SW 1271 (cell line): ENCODE data around the gene AKT2.
"Not testable (repeated sequence)": the region's sequence is repeated elsewhere in the genome, so short reads cannot be mapped to it uniquely, and the experiment has no call there.

Experiments used
- DNase-seq, 2 experiments: peaks; one replicate each; lab custom pipeline; 2025; lab: John Stamatoyannopoulos, UW

Gene AKT2

DNA sequence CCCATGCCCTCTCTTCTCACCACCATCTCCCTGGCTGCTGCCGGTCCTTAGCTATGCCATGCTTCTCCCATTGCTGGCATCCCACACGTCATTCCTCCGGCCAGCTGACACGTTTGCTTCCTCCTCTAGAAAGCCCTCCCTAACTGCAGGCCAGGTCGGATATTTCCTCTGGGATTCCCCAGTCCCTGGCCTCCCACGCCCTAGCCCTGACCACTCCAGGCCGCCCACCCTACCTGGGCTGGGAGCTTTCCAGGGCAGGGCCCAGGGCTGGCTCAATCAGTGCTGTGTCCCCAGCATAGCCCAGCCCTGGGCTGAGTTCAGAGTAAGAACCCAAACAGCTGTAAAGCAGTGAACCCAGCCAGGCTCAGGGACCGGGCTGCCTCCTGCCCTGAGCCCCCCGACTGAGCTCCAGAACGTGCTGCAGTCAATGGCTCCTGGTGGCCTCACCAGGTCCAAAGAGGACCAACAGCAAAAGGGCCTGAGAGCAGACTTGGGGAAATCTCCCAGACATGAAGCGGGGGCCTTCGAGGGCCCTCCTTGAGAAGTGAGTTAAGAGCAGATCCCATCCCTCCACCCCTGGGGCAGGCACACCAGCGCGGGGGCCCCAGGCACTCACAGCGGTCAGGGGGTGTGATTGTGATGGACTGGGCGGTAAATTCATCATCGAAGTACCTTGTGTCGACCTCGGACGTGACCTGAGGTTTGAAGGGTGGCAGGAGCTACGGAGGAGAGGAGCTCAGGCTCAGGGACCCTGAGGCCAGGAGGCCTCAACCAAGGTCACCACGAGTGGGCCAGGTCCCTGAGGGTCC, 50.5 kb downstream of the AKT2 start:
- DNase-seq, result no peak

DNA sequence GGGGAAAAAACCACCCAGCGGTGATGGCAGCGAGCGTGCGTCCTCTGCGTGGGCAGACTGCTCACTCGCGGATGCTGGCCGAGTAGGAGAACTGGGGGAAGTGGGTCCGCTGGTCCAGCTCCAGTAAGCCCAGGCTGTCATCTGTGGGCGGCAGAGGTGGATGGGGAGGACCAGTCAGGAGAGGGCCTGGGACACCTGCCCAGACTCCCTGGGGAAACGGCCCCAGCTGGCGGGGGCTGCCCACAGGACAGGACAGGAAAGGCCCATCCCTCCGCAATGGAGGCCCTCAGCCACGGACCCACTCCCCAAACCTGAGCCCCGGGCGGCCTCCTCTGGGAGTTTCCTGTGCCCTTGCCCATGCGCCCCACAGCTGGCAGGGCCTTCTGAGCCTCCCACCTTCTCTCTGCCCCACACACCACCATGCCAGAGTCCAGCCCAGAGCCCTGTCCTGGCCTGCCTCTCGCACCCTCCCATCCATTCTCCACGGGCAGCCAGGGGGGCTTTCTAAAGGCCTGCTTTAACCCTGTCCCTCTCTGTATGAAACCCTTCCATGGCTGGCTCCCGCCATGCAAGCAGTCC, 51.2 kb downstream of the AKT2 start:
- DNase-seq, result no peak

DNA sequence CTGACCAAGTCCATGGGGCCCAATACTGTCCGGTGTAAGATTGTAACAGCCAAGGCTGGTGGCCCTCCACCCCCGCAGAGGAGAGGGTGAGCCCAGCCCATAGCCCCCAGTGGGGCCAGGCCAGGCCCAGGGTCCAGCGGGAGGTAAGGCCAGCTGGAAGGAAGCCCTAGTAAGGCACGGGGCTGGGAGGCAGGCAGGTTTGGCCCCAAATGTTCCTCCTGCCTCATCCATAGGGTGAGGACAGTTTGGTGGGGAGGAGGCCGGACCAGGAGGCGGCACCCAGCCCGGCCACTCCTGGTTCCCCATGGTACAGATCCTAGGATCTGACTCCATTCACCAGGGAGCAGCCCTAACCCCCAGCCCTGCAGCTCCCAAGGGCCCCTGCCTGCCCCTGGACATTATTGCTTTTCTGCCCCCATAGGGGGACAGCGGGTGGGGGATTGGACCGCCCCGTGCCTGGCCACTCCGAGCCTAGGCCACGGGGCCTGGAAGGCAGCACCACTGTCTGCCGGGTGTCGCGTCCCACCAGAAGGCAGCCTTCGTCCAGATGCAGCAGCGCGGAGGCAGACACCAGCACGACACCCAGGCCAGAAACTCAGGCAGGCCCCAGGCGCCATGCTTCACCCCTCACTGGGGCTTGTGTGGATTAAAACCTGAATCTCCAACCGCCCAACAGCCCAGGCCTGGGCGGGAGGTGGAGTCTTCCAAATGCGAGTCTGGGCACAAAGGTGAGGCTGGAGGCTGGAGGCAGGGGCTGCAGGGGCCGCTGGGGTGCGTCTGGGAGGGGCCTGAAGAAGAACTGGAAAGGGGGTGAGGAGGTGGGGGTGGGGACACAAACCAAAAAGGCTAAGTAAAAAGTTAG, 52.0 kb downstream of the AKT2 start:
- DNase-seq, result no peak

DNA sequence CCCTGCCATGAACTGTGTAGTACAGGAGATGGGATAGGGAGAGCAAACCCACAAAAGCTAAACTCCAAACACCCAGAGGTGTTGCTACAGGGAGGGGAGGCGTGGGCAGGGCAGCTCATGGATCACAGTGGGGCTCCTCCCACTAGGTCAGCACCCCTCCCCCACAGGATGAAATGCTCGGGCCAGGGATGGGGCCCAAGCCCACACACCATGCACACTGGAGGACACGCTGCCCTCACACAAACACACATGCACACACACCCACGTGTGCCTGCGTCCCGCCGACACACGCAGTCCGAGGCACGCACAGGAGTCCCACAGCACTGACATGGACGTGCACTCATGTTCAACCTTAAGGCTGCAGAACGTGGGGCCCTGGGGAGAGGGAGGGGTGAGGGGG, 52.7 kb downstream of the AKT2 start:
- no peak for DNase-seq

DNA sequence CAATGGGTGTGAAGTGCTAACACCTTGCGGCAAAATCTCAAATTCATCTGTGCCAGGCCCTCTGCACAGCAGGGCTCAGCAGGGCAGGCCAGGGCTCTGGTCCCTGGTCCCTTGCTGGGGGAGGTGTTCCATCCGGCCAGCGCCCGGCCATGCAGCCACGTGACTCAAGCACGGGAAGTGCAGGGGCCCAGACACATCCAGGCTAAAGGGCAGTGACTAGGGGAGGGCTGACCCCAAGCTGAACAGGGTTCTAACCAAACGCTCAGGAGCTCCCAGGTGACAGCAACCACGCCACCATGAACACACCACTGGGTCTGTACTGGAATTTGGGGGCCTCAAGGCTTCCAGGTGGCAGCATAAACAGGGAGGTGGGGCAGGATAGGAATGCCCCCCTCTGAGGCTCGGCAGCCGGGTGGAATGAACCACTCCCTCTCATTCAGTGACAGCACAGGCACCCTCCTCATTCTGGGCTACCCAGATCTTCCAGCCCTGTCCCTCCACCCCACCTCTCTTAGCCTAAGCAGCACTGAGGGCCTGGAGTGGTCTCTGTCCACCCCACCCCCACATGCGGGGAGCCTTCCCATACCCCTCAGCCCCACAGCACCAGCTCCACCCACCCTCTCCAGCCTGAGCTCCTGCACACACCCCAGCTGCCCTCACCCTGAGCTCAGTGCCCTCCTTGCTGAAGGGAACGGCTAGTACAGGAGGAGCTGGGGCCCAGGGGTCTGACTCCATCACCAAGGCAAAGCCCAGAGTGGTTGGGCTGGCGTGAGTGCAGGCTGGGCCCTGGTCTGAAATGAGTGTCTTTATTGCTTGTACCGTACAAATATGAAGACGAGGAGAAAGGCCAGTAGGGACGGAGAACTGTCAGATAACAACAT, 53.4 kb downstream of the AKT2 start:
- DNase-seq, result no peak

DNA sequence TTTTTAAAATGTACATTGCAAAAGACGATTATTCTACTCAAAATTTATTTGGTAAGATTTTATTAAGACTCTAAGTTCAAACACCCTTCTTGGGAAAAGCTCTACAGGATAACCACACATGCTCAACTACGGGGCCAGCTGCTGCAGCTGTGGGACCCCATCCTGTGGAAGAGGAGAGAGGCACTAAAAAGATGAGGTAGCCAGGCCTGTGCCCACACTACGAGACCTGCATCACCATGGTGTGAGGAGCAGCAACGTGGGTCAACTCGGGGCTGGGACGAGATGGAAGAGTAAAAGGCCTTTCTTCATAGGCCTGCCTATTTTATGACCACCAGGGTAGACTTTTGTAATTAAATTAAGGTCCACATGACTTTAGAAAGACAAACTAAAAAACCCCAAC, 54.1 kb downstream of the AKT2 start:
- DNase-seq, result no peak

DNA sequence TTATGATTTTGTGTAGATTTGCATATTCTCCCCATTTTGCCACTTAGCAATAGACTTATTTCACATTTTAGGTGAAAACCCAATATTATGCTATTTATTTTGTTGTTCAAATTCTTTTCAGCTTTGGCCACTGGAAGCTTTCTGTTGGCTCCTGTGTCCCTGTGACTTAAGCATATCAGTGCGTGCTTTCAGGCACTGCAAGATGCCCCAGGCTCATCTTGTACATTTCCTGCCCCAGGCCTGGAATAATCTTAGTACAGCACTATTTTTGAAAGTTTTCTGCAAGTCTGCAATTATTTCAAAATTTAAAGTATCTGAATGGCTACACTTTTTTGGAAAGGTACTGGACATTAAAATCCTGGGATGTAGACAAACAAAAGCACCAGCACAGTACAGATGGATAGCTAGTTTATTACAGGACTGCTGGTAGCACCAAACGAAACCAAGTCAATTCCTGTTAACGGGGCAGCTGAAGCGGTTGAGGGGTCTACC, 55.2 kb downstream of the AKT2 start:
- DNase-seq, result no peak

DNA sequence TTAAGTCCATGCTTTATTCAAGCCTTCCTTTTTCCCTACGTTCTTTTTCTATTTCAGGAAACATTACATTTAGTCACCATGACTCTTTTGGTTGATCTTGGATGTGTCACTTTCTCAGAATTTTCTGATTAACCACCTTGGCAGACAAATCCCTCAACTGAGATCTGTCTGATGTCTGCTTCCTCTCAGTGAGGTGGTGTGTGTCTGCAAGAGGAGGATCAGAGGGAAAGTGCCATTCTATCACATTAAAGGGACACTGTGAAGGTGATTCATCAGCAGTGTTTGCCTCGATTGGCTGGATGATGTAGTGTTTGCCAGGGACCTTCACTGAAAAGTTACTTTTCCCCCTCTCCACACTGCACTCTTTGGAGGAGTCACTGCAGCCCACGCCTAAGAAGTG, 55.7 kb downstream of the AKT2 start:
- no peak for DNase-seq

DNA sequence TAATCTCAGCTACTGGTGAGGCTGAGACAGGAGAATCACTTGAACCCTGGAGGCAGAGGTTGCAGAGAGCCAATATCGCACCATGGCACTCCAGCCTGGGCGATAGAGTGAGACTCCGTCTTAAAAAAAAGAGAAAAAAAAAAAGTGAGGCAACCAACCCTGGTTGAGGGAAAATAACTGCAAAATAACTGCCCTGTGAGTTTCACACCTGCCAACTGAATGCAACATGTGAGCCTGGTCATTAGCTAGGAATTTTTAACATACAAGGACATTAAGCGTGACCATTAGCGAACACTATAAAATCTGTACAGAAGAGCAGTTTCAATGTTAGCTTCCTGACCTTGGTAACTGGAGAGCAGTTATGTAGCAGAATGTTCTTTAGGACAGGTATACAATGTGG, 56.3 kb downstream of the AKT2 start:
- DNase-seq, result no peak

DNA sequence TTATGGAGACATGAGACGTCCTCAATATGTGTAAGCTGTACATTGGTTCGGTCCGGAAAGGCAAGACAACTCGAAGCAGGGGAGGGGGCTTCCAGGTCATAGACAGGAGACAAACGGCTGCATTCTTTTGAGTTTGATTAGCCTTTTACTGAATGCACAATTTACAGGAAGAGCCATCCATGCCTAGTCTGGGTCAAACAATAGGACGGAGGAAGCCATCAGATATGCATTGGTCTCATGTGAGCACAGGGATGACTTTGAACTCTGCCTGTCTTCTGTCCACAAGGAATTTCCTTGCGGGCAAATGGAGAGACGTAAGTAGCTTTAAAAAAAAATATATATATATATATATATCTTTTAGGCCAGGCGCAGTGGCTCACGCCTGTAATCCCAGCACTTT, 56.8 kb downstream of the AKT2 start:
- DNase-seq, result no peak

DNA sequence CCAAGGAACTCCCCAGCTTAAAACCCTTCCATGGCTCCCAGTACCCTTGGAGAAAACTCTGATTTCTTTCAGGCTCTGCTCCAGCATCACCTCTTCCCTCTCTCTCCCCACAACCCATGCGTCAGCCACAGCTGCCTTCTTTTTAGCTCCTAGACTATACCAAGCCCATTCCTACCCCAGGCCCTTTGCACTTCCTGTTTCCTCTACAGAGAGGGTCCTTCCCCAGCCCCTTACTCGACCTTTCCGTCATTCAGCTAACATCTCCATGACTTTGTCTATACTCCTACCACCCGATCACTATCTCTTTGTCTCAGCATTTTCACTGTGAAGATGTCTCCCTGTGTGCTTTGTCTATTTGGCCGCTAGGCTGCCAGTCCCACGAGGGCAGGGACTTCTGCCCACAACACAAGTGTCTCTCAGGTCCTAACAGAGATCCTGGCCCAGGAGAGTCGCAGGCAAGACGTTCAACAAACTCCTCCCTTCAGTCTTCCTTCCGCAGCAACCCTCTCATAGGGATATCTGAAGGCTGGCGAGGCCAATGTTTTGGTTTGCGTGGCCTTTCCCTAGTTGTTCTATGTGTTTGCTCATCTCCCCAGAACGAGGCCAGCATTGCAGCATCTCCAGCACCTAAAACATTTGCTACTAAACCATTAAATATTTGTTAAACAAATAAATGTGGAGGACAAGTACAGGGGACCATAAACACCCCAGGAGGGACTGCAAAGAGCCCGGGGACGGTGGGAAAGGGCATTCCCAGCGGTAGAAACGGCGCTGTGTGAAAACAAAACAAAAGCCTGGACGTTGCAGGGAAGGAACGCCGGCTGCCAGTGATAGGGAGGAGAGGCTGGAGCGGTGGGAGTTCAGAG, 59.5 kb downstream of the AKT2 start:
- DNase-seq, result no peak

DNA sequence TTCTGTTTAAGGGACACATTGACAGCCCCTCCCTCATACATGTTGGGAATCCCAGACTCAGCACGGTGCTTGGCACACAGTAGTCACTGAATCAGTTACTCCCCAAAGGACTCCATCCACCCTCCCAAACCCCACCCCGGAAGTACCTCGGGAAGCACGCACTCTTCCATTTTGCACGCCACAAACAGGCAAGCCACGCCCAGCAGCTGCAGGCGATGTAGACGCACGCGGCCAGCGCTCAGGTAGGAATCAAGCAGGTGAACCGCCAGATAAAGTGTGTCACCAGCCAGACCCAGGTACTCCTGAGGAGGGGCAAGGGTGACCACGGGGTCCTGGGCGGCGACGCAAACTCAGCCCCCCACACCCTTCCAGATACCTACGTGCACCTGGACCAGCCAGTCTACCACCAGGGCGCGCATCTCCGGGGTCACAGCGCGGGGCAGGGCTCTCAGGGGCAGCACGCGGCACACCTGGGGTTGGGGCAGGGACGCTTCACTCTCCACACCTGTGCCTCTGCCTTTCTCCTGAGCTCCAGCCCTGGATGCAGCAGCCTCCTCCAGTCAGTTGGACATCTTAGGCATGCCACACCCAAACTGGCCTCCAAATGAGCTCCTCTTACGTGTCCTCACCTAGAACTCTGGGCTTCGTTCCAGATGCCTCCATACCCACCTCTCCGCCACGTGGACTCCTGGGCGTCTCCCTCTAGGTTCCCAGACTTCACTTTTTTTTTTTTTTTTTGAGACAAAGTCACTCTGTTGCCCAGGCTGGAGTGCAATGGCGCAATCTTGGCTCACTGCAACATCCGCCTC, 60.6 kb downstream of the AKT2 start:
- DNase-seq, result no peak

DNA sequence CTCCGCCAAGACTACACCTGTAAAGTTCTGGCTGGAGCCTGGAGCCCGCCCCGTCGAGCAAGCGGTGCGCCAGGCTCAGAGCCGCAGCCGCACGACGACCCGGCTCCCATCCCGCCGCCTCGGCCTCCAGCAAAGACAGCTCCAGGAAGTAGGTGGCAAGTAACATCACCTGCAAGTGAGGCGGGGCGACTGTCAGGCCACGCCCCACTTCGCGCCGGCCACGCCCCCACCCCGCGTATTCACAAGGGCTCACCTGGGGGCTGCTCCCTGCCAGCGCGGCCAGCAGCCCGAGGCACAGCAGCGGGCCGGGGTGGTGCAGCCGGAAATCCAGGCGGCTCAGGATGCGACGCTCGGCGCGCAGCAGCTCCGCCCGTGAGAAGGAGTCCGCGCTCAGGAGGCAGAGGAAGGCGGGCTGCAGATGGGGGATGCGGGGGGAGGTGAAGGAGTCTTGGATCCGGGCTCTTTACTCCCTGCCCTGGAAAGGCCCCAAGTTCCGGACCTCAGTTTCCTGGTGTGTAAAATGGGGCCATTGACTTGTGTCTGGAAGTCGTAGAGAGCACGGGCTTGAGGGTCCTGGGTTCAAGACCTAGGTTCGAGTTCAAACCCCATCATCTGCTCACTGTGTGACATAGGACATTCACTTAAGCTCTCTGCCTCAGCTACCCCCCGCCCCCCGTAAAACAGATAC, 61.9 kb downstream of the AKT2 start:
- DNase-seq, result no peak

DNA sequence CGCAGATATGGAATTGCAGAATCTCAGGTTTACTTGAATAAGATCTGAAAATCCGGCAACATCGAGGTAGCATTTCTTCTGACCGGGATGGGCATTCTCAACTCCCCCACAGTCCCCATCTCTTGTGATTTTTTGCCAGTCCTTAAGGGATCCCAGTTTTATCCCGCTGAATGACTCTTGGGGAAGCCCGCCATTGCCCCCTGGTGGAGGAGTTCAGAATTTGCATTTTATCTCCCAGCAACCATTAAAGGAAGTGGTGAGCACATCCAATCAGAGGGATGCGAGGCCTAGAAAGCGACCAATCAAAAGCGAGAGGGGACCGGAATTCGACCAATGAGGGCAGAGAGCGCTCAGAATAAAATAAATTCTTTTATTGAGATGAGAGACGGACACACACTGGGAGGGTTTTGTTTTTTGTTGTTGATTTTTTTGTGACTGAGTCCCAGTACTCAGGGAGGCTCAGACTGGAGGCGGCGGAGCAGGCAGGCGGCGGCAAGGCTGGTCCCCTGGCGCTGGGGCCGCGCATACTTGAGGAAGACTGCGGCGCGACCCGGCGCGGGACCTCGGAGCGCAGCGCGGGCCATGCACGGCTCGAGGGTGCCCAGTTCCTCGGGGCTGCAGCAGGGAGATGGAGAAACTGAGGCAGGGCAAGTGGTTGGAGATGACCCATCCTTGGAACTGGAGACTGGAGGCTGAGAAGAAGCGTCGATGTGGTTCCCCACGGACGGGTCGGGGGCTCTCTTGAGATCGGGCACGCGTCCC, 63.1 kb downstream of the AKT2 start:
- peak; percentile 61 to 71 for DNase-seq

DNA sequence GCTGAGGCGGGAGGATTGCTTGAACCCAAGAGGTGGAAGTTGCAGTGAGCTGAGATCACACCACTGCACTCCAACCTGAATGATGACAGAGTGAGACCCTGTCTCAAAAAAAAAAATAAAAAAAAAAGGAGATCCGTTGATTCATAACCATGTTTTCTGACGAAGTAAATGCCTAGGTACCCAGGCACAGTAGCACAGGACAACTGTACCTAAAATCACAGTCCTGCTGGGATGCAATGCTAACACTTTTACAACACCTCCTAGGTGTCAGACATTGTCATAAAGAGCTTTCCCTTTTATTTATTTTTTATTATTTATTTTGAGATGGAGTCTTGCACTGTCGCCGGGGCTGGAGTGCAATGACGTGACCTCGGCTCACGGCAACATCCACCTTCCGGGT, 64.5 kb downstream of the AKT2 start:
- no peak for DNase-seq

DNA sequence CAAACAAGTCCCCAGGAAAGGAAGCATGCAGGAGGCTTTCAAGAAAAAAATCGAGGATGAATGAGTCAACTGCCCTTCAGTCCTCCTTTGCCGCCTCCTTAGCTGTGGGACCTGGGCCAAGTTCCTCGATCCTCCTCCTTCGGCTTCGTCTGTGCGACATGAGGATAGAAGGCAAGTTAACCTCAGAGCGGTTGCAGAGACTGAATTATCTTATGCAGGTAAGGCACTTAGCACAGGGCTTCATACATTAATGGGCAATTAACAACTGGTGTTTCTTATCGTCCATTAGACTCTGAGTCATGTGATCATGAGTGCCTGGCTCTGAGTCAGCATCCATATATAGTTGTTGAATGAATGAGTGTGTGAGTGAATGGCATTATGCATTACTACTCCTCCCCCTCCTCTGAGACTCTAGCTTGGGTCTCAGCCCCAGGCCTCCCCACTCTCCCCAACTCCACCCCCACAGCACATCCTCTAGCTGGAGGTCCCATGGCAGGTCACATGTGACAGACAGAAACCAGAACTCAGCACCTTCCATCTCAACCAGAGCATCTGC, 65.3 kb downstream of the AKT2 start:
- DNase-seq, result peak; percentile 44 to 59

DNA sequence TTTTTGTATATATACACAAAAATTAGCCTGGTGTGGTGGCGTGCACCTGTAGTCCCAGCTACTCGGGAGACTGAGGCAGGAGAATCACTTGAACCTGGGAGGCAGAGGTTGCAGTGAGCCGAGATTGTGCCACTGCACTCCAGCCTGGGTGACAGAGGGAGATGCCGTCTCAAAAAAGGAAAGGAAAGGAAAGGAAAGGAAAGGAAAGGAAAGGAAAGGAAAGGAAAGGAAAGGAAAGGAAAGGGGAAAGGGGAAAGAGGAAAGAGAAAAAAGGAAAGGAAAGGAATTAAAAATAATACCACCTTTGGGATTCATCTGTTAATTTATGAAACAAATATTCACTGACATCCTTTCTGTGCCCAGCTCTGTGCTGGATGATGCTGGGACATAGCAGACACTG, 66.1 kb downstream of the AKT2 start:
- not testable (repeated sequence) for DNase-seq
